ENCODE measurements around the gene PDE6B.

PDE6B gene

DNA sequence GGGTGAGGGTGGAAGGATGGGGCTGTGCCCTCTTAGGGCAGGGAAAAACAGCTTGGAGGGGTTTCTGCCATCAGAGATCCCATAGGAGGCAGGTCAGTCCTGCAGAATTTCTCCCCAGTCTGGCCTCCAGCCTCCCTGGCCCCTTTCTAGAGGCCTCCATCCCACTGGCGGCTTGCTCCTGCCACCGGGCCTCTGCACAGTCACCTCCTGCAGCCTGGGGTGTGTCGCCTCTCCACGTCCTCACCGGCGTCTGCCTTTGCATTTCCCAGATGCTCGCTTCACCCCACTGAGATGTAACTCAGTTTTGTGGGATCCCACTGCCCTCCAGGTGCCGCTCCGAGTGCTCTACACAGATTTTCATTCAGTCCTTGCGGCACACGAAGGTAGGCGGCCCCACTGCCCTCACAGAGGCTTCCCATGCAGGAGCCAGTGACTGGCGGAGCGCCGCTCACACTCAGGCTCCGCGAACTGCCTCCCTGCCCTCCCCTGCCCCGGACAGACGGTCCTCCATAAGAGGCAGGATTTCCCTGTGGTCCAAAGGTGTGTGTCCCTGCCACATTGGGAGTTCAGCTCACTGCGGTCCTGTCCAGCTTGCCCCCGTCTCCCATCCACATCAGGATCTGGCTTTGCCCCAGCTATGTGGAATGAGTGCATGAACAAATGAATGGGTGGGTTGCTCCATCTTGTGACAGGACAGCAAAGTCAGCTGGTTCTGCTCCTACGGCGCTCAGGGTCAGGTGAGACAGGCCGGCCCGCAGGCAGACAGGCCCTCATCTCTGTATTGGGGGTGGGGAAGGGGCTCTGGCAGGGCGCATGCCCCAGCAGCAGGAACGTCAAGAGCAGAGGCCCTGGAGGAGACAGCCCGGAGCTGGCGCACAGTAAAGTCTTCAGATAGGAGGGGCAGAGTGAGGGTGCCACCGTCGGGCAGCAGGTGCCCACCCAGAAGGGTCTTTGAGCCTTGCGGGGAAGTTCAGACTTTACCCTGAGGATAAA lies 46.6 kb upstream of the PDE6B start:
- Histone ChIP-seq H3K4me3 (ENCODE audit: low read depth, low read length) (no peak overlapping the region), H3K27ac (no peak overlapping the region), H3K9me3 (ENCODE audit: severe bottlenecking) (peaks cover 16% of the 10 kb centered on the region), H3K27me3 (ENCODE audit: insufficient read depth, low read depth, severe bottlenecking) (no peaks in the 10 kb centered on the region), H3K36me3 (no peaks in the 10 kb centered on the region)
- DNase-seq: no peak
- TF ChIP-seq, protein P1, sequence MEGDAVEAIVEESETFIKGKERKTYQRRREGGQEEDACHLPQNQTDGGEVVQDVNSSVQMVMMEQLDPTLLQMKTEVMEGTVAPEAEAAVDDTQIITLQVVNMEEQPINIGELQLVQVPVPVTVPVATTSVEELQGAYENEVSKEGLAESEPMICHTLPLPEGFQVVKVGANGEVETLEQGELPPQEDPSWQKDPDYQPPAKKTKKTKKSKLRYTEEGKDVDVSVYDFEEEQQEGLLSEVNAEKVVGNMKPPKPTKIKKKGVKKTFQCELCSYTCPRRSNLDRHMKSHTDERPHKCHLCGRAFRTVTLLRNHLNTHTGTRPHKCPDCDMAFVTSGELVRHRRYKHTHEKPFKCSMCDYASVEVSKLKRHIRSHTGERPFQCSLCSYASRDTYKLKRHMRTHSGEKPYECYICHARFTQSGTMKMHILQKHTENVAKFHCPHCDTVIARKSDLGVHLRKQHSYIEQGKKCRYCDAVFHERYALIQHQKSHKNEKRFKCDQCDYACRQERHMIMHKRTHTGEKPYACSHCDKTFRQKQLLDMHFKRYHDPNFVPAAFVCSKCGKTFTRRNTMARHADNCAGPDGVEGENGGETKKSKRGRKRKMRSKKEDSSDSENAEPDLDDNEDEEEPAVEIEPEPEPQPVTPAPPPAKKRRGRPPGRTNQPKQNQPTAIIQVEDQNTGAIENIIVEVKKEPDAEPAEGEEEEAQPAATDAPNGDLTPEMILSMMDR (IDR thresholded peaks at IDR 0.05; ENCODE audit: low read depth, low read length): no peak

DNA sequence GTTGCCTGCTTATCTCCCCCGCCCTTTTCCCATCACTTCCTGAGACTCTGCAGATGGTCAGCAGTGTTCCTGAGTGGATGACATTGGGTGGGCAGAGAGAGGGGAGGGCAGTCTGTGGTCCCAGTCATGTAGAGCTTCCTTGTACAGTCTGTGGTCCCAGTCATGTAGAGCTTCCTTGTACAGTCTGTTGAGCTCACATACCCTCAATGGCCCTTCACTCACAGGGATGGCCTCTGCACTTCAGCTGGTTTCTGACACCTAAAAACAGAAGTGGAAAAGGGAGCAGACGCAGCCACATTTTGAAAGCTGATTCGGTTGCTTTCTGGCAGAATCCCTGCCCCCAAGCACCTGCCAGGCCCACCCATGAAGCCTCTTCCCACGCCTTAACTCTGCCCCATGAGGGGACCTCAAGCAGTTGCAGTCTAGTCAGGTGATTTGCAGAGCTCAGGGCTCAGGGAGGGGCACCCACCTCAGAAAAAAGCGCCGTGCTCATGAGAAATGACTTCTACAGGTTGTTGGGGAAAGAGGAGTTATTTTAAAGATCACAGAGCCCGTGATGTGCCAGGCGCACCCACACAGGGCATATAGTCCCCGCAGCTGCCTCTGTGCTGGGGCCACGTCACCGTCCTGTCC lies 45.7 kb upstream of the PDE6B start:
- peak; percentile 51 for DNase-seq
- Histone ChIP-seq H3K27ac (no peak overlapping the region), H3K9me3 (ENCODE audit: severe bottlenecking) (peaks cover 23% of the 10 kb centered on the region), H3K36me3 (no peaks in the 10 kb centered on the region), H3K4me3 (ENCODE audit: low read depth, low read length) (no peak overlapping the region), H3K27me3 (ENCODE audit: insufficient read depth, low read depth, severe bottlenecking) (no peaks in the 10 kb centered on the region)
- TF ChIP-seq, protein P1 (IDR thresholded peaks at IDR 0.05; ENCODE audit: low read depth, low read length): peak; percentile 22; the same call in 1 of the 2 replicates

DNA sequence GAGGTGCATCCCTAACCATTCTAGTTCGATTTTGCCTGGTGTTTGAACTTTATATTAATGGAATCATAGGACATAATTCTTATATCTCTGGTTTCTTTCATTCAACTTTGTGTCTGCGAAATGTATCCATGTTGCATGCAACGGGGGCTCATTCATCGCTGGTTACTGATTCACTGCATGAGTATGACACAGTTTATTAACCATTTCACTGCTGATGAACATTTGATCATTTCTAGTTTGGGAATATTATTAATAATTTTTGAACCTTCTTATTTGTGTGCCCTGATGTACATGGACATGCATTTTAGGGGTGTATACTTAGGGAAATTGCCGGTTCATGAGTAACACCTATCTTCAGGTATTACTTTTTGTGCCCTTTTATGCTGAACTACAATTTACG lies 44.2 kb upstream of the PDE6B start:
- H3K27me3 ChIP-seq (ENCODE audit: insufficient read depth, low read depth, severe bottlenecking): no peaks in the 10 kb centered on the region
- TF ChIP-seq, protein P1 (IDR thresholded peaks at IDR 0.05; ENCODE audit: low read depth, low read length): no peak
- no peaks in the 10 kb centered on the region for H3K36me3 ChIP-seq
- peaks cover 23% of the 10 kb centered on the region for H3K9me3 ChIP-seq (ENCODE audit: severe bottlenecking)
- H3K27ac ChIP-seq: no peak overlapping the region
- no peak for DNase-seq
- no peak overlapping the region for H3K4me3 ChIP-seq (ENCODE audit: low read depth, low read length)

DNA sequence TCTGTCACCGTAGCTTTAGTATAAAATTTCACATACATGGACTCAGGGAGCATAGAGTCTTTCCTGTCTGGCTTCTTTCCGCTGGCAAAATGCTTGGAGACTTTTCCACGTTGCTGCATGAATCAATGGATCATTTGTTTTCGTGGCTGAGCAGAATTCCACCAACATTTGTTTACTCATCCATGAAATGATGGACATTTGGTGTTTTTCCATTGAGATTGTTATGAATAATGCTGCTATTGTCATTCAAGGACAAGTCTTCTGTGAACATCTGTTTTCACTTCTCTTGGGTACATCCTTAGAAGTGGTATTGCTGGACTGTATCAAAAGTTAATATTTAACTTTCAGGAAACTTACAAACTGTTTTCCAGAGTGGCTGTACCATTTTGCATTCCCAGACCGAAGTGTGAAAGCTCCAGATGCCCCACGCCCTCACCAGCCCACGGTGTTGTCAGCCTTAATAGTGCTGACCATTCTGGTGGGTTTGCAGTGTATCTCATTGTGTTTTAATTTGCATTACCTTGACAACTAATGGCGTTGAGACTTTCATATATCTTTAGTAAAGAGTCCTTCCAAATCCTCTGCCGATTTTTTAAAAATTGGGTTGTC lies 43.5 kb upstream of the PDE6B start:
- no peak overlapping the region for H3K27ac ChIP-seq
- H3K4me3 ChIP-seq (ENCODE audit: low read depth, low read length): no peak overlapping the region
- no peak for DNase-seq
- no peaks in the 10 kb centered on the region for H3K36me3 ChIP-seq
- TF ChIP-seq, protein P1 (IDR thresholded peaks at IDR 0.05; ENCODE audit: low read depth, low read length): no peak
- H3K9me3 ChIP-seq (ENCODE audit: severe bottlenecking): peaks cover 23% of the 10 kb centered on the region
- no peaks in the 10 kb centered on the region for H3K27me3 ChIP-seq (ENCODE audit: insufficient read depth, low read depth, severe bottlenecking)

DNA sequence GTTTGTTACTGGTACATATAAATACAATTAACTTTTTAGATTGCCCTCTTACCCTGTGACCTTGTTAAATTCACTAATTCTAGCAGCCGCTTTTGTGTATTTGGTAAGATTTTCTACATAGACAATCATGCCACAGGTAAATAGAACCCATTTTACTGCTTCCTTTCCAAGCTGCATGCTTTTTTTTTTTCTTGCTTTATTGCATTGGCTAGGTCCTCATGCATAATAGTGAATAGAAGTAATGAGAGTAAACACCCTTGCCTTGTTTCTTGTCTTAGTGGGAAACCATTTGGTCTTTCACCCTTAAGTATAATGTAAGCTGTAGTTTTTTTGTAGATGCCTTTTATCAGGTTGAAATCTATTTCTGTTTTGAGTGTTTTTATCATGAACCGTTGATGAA lies 41.6 kb upstream of the PDE6B start:
- Histone ChIP-seq H3K4me3 (ENCODE audit: low read depth, low read length) (no peak overlapping the region), H3K9me3 (ENCODE audit: severe bottlenecking) (peaks cover 25% of the 10 kb centered on the region), H3K27ac (no peak overlapping the region), H3K36me3 (no peaks in the 10 kb centered on the region), H3K27me3 (ENCODE audit: insufficient read depth, low read depth, severe bottlenecking) (no peaks in the 10 kb centered on the region)
- no peak for DNase-seq
- TF ChIP-seq, protein P1 (IDR thresholded peaks at IDR 0.05; ENCODE audit: low read depth, low read length): no peak
